ENCODE data around the gene TMPRSS5.

TMPRSS5 gene

DNA sequence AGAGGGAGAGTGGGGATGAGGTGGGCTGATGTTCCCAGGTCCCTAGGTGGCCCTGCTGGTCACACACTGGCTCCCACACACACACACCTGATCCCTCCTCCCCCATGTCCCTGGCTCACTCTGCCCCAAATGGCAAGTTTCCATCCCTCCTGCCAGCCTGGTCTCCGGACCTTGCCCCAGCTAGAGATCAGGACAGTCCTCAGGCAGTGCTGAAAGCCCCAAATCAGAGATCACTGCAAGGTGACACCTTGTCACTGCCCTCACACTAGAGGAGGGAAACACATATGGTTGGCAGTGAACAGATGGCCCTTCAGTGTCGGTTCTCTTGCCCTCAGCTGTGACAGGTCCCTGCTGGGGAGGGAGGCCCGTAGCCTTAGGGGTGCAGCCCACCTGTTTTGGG lies 7.6 kb downstream of the TMPRSS5 start:
- Histone ChIP-seq H3K27me3 (ENCODE audit: insufficient read depth, poor library complexity, severe bottlenecking) (no peaks in the 10 kb centered on the region), H3K27ac (replicated peaks) (no peak overlapping the region), H3K4me3 (replicated peaks; ENCODE audit: insufficient read depth, low read length) (no peak overlapping the region)
- TF ChIP-seq GABPA (IDR thresholded peaks at IDR 0.05; ENCODE audit: low read depth): no peak
- no peak for TF ChIP-seq SPI1 (IDR thresholded peaks at IDR 0.05; ENCODE audit: borderline replicate concordance, low read depth)
- no peak for TF ChIP-seq POLR2AphosphoS5 (IDR thresholded peaks at IDR 0.05; ENCODE audit: low read depth)
- TF ChIP-seq, protein P1, sequence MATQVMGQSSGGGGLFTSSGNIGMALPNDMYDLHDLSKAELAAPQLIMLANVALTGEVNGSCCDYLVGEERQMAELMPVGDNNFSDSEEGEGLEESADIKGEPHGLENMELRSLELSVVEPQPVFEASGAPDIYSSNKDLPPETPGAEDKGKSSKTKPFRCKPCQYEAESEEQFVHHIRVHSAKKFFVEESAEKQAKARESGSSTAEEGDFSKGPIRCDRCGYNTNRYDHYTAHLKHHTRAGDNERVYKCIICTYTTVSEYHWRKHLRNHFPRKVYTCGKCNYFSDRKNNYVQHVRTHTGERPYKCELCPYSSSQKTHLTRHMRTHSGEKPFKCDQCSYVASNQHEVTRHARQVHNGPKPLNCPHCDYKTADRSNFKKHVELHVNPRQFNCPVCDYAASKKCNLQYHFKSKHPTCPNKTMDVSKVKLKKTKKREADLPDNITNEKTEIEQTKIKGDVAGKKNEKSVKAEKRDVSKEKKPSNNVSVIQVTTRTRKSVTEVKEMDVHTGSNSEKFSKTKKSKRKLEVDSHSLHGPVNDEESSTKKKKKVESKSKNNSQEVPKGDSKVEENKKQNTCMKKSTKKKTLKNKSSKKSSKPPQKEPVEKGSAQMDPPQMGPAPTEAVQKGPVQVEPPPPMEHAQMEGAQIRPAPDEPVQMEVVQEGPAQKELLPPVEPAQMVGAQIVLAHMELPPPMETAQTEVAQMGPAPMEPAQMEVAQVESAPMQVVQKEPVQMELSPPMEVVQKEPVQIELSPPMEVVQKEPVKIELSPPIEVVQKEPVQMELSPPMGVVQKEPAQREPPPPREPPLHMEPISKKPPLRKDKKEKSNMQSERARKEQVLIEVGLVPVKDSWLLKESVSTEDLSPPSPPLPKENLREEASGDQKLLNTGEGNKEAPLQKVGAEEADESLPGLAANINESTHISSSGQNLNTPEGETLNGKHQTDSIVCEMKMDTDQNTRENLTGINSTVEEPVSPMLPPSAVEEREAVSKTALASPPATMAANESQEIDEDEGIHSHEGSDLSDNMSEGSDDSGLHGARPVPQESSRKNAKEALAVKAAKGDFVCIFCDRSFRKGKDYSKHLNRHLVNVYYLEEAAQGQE (IDR thresholded peaks at IDR 0.05; ENCODE audit: insufficient replicate concordance, low read depth): no peak
- TF ChIP-seq, protein P2, sequence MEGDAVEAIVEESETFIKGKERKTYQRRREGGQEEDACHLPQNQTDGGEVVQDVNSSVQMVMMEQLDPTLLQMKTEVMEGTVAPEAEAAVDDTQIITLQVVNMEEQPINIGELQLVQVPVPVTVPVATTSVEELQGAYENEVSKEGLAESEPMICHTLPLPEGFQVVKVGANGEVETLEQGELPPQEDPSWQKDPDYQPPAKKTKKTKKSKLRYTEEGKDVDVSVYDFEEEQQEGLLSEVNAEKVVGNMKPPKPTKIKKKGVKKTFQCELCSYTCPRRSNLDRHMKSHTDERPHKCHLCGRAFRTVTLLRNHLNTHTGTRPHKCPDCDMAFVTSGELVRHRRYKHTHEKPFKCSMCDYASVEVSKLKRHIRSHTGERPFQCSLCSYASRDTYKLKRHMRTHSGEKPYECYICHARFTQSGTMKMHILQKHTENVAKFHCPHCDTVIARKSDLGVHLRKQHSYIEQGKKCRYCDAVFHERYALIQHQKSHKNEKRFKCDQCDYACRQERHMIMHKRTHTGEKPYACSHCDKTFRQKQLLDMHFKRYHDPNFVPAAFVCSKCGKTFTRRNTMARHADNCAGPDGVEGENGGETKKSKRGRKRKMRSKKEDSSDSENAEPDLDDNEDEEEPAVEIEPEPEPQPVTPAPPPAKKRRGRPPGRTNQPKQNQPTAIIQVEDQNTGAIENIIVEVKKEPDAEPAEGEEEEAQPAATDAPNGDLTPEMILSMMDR (IDR thresholded peaks at IDR 0.05; ENCODE audit: insufficient read depth, low read length): no peak
- DNase-seq (ENCODE audit: low read depth in 1 of 2, low spot score in 1 of 2): no peak

DNA sequence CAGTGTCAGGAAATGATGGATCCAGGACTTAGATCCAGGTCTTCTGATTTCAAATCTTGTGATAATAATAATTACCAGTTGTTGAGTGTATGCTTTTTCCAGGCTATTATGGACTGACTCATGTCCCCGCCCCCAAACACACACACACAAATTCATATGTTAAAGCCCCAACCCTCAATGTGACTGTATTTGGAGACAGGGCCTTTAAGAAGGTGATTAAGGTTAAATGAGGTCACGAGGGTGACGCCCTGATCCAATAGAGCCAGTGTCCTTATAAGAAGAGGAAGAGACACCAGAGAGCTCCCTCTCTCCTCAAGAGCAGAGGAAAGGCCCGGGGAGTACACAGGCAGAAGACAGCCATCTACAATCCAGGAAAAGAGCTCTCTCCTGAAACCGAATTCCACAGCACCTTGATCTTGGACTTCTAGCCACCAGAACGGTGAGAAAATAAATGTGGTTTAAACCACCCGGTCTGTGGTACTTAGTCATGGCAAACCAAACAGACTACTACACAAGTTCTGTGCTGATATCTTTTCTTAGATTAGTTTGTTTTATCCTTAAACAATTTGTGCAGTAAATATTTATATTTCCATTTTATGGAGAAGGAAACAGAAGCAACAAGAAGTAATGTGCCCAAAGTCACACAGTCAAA lies 8.2 kb downstream of the TMPRSS5 start:
- H3K27me3 ChIP-seq (ENCODE audit: insufficient read depth, poor library complexity, severe bottlenecking): no peaks in the 10 kb centered on the region
- no peak for DNase-seq (ENCODE audit: low read depth in 1 of 2, low spot score in 1 of 2)
- TF ChIP-seq GABPA (IDR thresholded peaks at IDR 0.05; ENCODE audit: low read depth) (no peak), SPI1 (IDR thresholded peaks at IDR 0.05; ENCODE audit: borderline replicate concordance, low read depth) (no peak), POLR2AphosphoS5 (IDR thresholded peaks at IDR 0.05; ENCODE audit: low read depth) (no peak)
- TF ChIP-seq, protein P1 (IDR thresholded peaks at IDR 0.05; ENCODE audit: insufficient replicate concordance, low read depth): no peak
- TF ChIP-seq, protein P2 (IDR thresholded peaks at IDR 0.05; ENCODE audit: insufficient read depth, low read length): no peak
- no peak overlapping the region for H3K4me3 ChIP-seq (replicated peaks; ENCODE audit: insufficient read depth, low read length)
- no peak overlapping the region for H3K27ac ChIP-seq (replicated peaks)

DNA sequence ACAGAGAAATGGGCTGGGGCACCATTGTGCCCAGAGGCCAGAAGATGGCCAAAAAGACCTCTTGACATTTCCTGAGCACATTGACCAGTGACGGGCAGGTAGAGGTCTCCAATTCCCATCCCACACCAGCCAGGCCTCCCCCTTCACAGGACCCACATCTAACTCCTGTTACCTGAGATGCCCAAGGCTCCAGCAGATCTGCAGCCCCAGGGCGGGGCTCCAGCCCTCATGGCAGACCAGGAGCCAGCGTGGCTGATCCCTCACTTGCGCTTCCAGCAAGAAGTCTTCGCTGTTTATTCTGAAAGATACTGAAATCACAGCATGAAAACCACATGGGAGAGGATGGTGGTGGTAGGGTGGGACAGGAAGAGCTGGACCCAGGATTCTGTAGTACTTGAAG lies 9.0 kb downstream of the TMPRSS5 start:
- DNase-seq (ENCODE audit: low read depth in 1 of 2, low spot score in 1 of 2): no peak
- H3K27me3 ChIP-seq (ENCODE audit: insufficient read depth, poor library complexity, severe bottlenecking): no peaks in the 10 kb centered on the region
- TF ChIP-seq, protein P1 (IDR thresholded peaks at IDR 0.05; ENCODE audit: insufficient replicate concordance, low read depth): no peak
- TF ChIP-seq, protein P2 (IDR thresholded peaks at IDR 0.05; ENCODE audit: insufficient read depth, low read length): no peak
- no peak for TF ChIP-seq SPI1 (IDR thresholded peaks at IDR 0.05; ENCODE audit: borderline replicate concordance, low read depth)
- TF ChIP-seq GABPA (IDR thresholded peaks at IDR 0.05; ENCODE audit: low read depth): no peak
- TF ChIP-seq POLR2AphosphoS5 (IDR thresholded peaks at IDR 0.05; ENCODE audit: low read depth): no peak
- no peak overlapping the region for H3K27ac ChIP-seq (replicated peaks)
- H3K4me3 ChIP-seq (replicated peaks; ENCODE audit: insufficient read depth, low read length): no peak overlapping the region
